SKM-1 treated with dmso at 0.1 percent for 144 hours (cell line): ENCODE data around the gene LOX.

Source experiments
- DNase-seq: peaks from one replicate; lab custom pipeline; 2025; ENCODE audit not compliant: unreplicated experiment; lab: John Stamatoyannopoulos, UW

LOX gene

GRCh38 chr5:122054266-122054665, 23.8 kb downstream of the LOX start:
- DNase-seq = no peak

- no peak for DNase-seq
Observed at GRCh38 chr5:122053181-122054109, 24.6 kb downstream of the LOX start.

DNA sequence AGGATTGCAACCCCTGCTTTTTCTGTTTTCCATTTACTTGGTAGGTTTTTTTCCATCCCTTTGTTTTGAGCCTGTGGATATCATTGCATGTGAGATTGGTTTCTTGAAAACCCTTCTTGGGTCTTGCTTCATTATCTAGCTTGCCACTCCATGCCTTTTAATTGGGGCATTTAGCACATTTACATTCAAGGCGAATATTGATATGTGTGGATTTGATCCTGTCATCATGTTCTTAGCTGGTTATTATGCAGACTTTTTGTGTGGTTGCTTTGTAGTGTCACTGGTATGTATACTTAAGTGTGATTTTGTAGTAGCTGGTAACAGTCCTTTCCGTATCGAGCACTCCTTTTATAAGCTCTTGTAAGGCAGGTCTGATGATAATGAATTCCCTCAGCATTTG, 26.5 kb downstream of the LOX start:
- no peak for DNase-seq

GRCh38 chr5:122050959-122051358, 27.1 kb downstream of the LOX start:
- DNase-seq = no peak

- DNase-seq = no peak
Observed at GRCh38 chr5:122040636-122041302, 37.3 kb downstream of the LOX start.

GRCh38 chr5:122036326-122036725, 41.7 kb downstream of the LOX start:
- no peak for DNase-seq

- DNase-seq = no peak
Observed at GRCh38 chr5:122035913-122036312, 42.1 kb downstream of the LOX start.

DNA sequence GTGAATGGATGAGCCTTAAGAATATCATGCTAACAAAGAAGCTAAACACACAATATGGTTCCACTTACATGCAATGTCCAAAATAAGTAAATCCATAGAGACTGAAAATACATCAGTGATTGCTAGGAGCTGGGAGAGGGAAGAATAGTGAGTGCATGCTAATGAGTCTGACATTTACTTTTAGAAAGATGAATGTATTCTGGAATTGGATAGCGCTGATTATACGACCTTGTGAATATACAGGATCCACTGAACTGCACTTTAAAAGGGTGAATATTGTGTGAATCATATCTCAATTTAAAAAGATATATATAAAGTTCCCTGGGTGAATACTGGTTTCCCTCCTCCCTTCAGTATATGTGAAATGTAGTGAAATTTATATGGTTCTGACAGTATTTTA, 46.2 kb downstream of the LOX start:
- DNase-seq = no peak

- DNase-seq = no peak
Observed at GRCh38 chr5:122030251-122030650, 47.8 kb downstream of the LOX start.

DNA sequence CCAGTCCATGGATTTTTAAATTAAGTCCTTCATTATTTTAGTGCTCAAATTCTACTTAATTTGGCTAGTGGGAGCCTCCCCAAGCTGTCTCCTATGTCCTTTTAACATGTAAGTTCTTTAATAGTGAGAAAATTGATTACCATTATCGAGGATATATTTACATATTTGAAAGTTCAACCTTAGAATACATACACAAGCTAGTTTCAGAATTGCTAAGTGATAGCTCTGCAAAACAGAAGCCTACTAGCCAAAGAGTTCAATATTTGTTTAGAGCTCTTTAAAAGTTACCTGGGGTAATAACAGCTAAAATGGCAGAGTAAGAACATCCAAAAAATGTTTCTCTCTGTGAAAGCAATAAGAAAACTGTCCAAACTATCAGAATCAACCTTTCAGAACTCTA, 48.2 kb downstream of the LOX start:
- DNase-seq = no peak

- peak; percentile 12 for DNase-seq
Observed at GRCh38 chr5:122022966-122023365, 55.1 kb downstream of the LOX start.

DNA sequence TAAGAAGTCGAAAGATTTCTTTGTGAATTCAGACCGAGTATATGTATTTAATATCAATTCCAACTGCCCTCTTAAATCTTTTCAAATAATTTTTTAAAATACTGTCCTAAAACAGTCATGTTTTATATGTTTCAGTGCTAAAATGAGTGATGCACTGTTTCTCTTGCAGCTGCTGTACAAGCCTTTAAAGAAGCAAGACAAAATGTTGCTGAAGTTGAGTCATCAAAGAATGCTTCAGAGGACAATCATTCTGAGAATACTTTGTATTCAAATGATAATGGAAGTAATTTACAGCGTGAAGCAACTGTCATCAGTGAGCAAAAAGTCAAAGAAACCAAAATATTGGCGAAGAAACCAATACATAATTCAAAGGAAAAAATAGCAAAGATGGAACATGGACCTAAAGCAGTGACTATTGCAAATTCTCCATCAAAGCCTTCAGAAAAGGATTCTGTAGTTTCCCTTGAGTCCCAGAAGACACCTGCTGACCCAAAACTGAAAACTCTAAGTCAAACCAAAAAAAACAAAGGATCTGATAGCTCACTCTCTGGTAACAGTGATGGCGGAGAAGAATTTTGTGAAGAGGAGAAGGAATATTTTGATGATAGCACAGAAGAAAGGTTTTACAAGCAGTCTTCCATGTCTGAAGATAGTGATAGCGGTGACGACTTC, 58.0 kb downstream of the LOX start:
- no peak for DNase-seq

- DNase-seq = no peak
Observed at GRCh38 chr5:122015471-122015870, 62.6 kb downstream of the LOX start.

DNA sequence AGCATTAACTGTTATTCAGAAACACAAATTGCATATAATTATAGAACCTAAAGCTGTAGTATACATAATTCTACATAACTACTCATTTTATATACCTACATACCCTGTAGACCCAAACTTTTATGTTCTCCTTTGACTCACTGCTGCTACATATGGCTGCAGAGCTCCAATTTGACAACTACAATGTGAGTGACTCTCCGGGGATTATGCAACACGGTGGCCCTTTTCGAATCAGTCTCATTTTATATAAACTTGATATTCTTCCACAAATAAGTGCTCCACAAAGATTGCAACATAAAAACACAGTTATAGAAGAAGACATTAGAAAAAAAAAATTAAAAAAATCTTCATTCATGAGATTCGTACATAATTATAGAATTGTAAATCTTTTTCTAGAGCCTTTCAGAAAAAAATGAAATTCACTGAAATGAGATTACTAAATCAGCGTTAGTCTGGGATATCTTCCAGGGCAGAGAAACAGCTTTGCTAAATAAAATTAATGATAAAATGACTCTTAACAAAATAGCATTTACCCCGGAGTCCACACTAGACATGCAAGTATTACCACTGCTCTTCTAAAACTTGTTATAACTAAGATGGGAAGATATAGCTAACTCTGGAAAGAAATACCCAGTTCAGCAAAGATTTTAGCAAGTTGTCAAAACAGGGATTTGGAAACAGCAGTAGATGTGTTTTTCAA, 63.7 kb downstream of the LOX start:
- no peak for DNase-seq
